ENCODE results near the gene KRTAP1-5.

DNA sequence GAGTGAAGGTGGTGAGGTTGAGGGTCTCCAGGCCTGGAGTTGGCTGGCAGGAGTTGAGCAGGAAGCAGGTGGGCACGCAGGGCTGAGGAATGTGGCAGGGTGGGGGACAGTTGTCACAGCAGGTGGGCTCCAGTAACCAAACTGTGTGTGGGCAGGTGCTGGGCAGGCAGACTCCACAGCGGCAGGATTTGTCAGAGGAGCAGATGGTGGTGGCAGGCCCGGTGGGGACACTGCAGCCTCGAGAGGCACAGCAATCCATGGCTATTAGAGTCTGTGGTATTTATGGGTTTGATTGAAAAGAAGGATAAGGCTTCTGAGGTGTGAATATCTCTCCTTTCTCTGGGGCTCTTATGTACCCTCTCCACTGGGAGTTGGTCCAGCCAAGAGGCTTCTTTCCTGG, 33.2 kb downstream of the KRTAP1-5 start, which contains the start of gene KRTAP3-3:
- TF ChIP-seq CTCF (IDR thresholded peaks at IDR 0.05) (no peak), POLR2A (IDR thresholded peaks at IDR 0.05) (no peak)
